AG20443 (cell line): Measurements from ENCODE around the gene CCR3.

Source experiments
- DNase-seq: peaks from one replicate; pipeline ENCODE4 v3.0.0; 2012; ENCODE audit warnings: low spot score, mixed read lengths

Gene CCR3

GRCh38 chr3:46272028-46272451 is 29.8 kb downstream of the CCR3 start:
- DNase-seq = no peak

GRCh38 chr3:46276497-46277099 is 34.3 kb downstream of the CCR3 start:
- DNase-seq = peak; percentile 33

GRCh38 chr3:46277476-46277875 is 35.2 kb downstream of the CCR3 start:
- no peak for DNase-seq

GRCh38 chr3:46278816-46279672 is 36.8 kb downstream of the CCR3 start:
- DNase-seq = no peak

GRCh38 chr3:46280105-46280797 is 38.0 kb downstream of the CCR3 start:
- DNase-seq = no peak

- DNase-seq = no peak
These were observed 39.3 kb downstream of the CCR3 start for GRCh38 chr3:46281551-46281950.

- DNase-seq = no peak
These were observed 39.8 kb downstream of the CCR3 start for GRCh38 chr3:46282041-46282440.

- no peak for DNase-seq
These were observed 40.4 kb downstream of the CCR3 start for GRCh38 chr3:46282696-46283095.

GRCh38 chr3:46283881-46284450 is 41.7 kb downstream of the CCR3 start:
- DNase-seq = no peak

GRCh38 chr3:46284981-46285683 is 42.9 kb downstream of the CCR3 start:
- no peak for DNase-seq

GRCh38 chr3:46285931-46286619 is 43.8 kb downstream of the CCR3 start:
- DNase-seq = no peak

- no peak for DNase-seq
These were observed 44.8 kb downstream of the CCR3 start for GRCh38 chr3:46286947-46287565.

- no peak for DNase-seq
These were observed 47.3 kb downstream of the CCR3 start for GRCh38 chr3:46289551-46289950.

GRCh38 chr3:46289966-46290365 is 47.7 kb downstream of the CCR3 start:
- no peak for DNase-seq

GRCh38 chr3:46291046-46291445 is 48.8 kb downstream of the CCR3 start:
- DNase-seq = no peak

GRCh38 chr3:46293035-46293724 is 50.9 kb downstream of the CCR3 start:
- no peak for DNase-seq

- no peak for DNase-seq
These were observed 52.0 kb downstream of the CCR3 start for GRCh38 chr3:46293991-46294833.

GRCh38 chr3:46296826-46297225 is 54.6 kb downstream of the CCR3 start:
- no peak for DNase-seq

GRCh38 chr3:46297658-46298423 is 55.6 kb downstream of the CCR3 start:
- no peak for DNase-seq
